NCI-H2081 treated with DMSO at 0.1 percent for 48 hours (cell line): Measurements from ENCODE around the gene RAPGEF4.

ENCODE experiments used
- DNase-seq: peaks from one replicate; lab custom pipeline; 2025; lab: John Stamatoyannopoulos, UW

Gene RAPGEF4

GRCh38 chr2:172905937-172906811 lies 170.5 kb downstream of the RAPGEF4 start:
- DNase-seq, result no peak

- DNase-seq, result no peak
Measured at GRCh38 chr2:172908275-172908674, 172.6 kb downstream of the RAPGEF4 start.

DNA sequence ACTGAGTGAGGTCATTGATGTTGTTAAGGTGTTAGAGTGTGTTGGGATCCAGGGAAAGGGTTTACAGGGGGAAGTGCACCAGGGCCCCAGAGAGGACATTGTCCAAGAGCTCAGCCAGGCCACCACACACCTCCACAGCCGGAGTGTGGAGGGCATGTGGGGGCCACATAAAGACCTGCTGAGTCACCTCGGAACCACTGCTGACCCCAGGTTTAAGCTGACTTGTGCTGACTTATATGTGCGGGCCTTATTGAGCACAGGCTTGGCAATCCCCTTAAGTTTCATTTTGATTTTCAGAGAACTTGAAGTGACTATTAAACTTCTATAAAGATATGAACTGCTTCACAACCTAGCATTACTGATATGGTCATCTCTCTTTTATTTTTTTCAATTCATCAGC lies 173.8 kb downstream of the RAPGEF4 start:
- no peak for DNase-seq

DNA sequence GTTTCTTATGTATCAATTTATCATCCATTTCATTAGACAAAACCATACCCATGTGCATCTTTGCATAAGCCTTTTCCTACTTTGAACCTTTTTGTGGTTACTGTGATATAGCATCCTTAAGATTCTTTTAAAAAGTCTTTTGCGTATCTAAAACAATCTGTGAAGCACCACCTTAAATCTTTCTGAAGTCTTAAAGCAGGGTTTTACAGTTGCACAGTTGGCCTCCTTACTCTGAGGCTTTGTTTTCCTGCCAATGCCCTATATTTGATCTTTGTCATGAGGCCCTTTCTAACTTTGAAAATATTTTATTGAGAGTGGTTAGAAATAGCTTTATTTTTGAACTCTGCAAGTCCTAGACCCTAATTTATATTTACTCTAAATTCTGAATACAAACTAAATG lies 176.6 kb downstream of the RAPGEF4 start:
- DNase-seq, result no peak

GRCh38 chr2:172914341-172915008 lies 178.8 kb downstream of the RAPGEF4 start:
- no peak for DNase-seq

- no peak for DNase-seq
Measured at GRCh38 chr2:172917716-172918115, 182.1 kb downstream of the RAPGEF4 start.

DNA sequence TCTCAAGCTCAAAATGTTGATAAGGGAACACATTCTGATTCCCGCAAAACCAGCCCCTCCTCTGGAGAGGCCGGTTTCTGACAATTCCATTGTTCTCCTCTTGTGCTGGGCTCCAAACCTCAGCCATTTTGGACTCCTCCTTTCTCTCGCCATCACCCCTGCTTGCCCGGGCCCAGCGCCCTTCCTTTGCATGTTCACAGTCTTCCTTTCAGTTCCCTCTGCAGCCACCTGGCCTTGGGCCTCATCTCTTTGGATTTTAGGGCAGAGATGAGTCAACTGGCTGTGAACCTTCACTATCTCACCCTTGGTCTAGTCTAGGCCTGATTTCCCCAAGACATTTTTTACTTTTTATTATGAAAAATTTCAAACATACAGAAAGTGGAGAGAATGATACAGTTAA lies 184.1 kb downstream of the RAPGEF4 start:
- DNase-seq, result no peak

- no peak for DNase-seq
Measured at GRCh38 chr2:172921532-172922236, 186.0 kb downstream of the RAPGEF4 start.

- no peak for DNase-seq
Measured at GRCh38 chr2:172922306-172922705, 186.7 kb downstream of the RAPGEF4 start.

GRCh38 chr2:172922815-172923214 lies 187.2 kb downstream of the RAPGEF4 start:
- no peak for DNase-seq

GRCh38 chr2:172924097-172924660 lies 188.5 kb downstream of the RAPGEF4 start:
- DNase-seq, result no peak

- no peak for DNase-seq
Measured at GRCh38 chr2:172925600-172925999, 190.0 kb downstream of the RAPGEF4 start.

DNA sequence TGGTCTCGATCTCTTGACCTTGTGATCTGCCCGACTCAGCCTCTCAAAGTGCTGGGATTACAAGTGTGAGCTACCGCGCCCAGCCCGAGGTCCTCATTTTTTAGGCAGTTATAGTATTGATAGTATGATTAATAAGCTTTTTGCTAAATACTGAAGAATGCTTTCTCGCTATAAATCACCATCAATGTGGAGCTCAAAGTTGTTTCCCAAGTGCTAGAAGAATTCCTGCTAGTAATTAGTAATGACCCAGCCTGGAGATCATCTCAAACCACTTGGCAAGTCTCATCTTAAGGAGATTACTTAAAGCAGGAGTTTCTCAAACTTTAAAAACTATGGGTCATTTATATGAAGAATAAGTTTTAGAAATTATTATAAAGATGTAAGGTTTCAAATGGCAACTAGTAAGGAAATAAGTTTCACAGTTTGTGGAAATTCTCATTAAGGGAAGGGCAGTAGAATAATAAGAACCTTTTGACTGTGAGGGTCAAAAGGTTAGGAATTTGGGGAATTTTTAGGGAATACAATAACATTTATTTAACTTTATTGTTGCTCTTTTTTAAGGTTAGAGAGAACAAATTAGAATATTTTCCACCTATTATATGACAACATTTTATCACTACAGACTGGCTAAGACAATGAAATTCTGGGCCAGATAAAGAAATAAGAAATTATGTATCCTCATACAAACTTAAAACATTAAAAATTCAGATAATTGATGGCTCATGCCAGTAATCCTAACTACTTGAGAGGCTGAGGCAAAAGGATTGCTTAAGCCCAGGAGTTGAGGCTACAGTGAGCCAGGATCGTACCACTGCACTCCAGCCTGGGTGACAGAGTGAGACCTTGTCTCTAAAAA lies 191.4 kb downstream of the RAPGEF4 start:
- no peak for DNase-seq

DNA sequence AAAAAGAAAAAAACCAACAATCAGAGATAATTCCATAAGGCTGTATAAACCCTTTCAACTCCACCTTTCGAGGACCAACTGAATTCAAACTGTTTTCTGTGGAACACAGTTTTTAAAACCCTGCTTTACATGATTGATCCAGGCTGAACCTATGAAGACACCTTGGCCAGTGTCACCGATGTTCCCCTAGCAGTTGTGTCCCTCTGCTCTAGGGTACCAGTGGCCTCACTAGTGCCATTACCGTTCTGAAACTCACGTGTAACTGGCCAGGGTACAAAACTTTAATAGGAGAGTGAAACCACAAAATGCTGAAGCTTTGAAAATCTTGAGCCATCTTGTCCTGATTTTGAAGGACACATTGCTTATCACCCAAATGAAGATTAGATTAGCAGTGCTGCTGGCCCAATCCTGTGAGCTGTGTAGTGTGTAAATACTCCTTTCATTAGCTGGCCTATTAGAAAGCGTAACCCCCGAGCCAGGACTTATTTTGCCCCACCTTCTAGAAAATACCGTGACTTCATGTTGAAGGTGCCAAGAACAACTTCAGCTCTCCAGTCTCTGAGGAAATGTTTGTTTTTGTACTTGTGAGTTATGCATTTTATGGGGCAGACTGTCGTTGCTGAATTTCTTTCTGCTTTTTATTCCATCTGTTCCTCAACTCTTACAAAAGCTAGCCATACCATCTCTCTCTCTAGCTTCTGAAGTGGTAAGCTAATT lies 192.2 kb downstream of the RAPGEF4 start:
- DNase-seq, result no peak

- DNase-seq, result no peak
Measured at GRCh38 chr2:172928756-172929155, 193.1 kb downstream of the RAPGEF4 start.

DNA sequence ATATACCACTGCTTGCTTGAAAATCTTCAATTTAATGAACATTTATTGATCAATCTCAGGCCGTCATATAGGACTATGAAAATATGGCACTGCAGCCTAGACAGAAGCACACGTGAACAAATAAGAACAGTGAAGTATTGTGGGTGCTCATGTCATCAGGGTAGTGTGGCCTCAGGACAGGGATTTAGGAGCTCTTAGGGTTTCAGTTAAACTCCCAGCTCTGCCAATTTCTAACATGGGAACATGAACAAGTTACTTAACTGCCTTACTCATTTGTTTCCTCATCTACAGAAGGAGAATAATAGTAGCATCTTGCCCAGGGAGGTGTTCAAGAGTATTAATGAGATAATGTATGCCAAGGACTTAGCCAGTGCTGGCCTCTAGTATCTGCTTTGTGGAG lies 194.0 kb downstream of the RAPGEF4 start:
- DNase-seq, result no peak

GRCh38 chr2:172930871-172931255 lies 195.2 kb downstream of the RAPGEF4 start:
- DNase-seq, result no peak

DNA sequence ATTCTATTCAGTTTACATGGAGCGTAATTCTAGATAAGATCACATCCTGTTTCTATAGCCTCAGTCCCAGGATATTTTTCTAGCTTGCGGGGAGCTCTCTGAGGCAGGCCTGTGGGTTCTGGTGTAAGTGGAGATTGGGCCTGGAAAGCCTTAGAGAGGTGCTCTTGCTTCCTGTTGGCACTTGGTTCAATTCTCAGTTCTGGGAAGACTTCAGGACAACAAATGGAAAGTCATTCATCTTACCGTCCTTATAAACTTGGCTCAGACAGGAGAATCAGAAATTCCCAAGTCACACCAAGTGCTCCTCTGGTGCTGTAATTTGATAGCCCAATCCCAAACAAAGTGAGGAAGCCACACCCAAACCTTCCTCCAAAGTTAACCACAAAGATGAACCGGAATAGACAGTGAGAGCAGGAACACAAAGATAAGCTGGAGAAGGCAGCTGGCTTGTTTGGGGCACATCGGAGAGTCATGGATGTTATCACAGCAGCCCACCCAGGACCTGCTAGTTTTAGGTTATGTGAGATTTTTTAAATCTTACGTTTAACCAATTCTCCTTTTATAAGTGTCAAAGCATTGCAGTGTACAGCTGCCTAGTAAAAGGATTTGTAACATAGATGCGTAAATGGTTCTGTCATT lies 195.7 kb downstream of the RAPGEF4 start:
- no peak for DNase-seq

DNA sequence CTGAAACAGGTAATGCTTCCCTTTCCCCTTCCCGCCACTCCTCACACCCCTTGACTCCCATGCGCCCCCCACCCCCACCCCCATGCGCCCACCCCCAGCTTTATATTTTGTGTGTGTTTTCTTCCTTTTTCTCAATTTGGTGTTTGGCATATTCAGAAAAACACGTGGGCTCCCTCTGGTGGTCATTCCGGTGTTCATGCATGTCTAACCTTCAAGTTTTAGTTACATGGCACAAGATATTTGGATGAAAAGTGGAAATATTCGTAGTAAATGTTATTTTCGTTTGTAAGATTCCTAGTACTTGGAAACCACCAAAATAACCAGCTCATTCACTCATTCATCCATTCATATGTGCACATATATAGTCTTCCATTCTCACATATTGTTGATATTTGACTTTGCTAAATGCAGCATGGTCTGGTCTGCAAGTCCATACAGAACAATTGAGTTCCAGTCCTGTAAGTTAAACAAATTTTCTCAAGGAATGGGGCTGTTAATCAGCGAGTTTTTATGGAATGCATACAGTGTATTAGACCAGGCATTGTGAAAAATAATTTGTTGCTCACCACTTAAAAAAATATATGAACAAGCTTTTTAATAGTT lies 196.4 kb downstream of the RAPGEF4 start:
- DNase-seq, result no peak
